A549 (cell line): ENCODE results near the gene CFAP61. TPM values are rescaled to one million over a fixed set of nuclear protein-coding genes. Genes with fewer than 3 reads are reported as not detected.

Experiments
- ATAC-seq, 2 experiments: fragments of 200-7000 bp in 1 of 2; fragments of >200 bp in 1 of 2; cut with Nextera tagmentation in 1 of 2; cut with Tn5 transposase in 1 of 2; 3 replicates each; pipeline versions ENCODE4 v1.8.0 to v1.9.1; 2018 to 2020; ENCODE audit warnings: mild to moderate bottlenecking in 1 of 2, moderate library complexity in 1 of 2
- CTCF ChIA-PET: fragments of 300-600 bp; sonication (Branson Sonifier 250); formaldehyde crosslinking; extraction: SDS; loops from one replicate; lab custom pipeline; 2021; ENCODE audit warnings: antibody characterized with exemption, inconsistent platforms; lab: Yijun Ruan, JAX
- POLR2A ChIA-PET: fragments of 350-600 bp; formaldehyde crosslinking; extraction: SDS; loops from one replicate; lab custom pipeline; 2021; ENCODE audit warnings: antibody characterized with exemption, inconsistent platforms; lab: Yijun Ruan, JAX
- DNase-seq, 2 experiments: peaks; one replicate each; pipeline versions ENCODE4 v3.0.0 to v3.0.0-alpha.2; 2011 to 2016; ENCODE audit warnings: low read depth in 1 of 2, low spot score in 1 of 2
- FAIRE-seq: peaks from 2 replicates; lab custom pipeline; 2011; peaks lifted over from hg19 to GRCh38; lab: Jason Lieb, UNC
- H3K27ac ChIP-seq, 2 experiments: fragments of >200 bp; sonication (Bioruptor Twin); formaldehyde crosslinking; 3 replicates each; pipeline ENCODE4 v1.5.1; 2016 to 2017
- H3K4me1 ChIP-seq: fragments of >200 bp; sonication (Bioruptor Twin); formaldehyde crosslinking; 3 replicates; pipeline ENCODE4 v1.6.1; 2016
- H3K4me2 ChIP-seq: fragments of >200 bp; sonication (Bioruptor Twin); formaldehyde crosslinking; 3 replicates; pipeline ENCODE4 v1.6.1; 2016
- H3K4me3 ChIP-seq: fragments of >200 bp; sonication (Bioruptor Twin); formaldehyde crosslinking; 3 replicates; pipeline ENCODE4 v1.5.1; 2016
- H3K9me3 ChIP-seq: fragments of >200 bp; sonication (Bioruptor Twin); formaldehyde crosslinking; 3 replicates; pipeline ENCODE4 v1.6.1; 2016
- CBX2 ChIP-seq: fragments of 200-600 bp; sonication (generic); IDR thresholded peaks from 2 replicates; pipeline ENCODE4 v1.6.1; 2016; ENCODE audit warnings: low read depth, mild to moderate bottlenecking, borderline replicate concordance
- EHMT2 ChIP-seq: fragments of 200-600 bp; sonication (generic); IDR thresholded peaks from 2 replicates; pipeline ENCODE4 v1.6.1; 2016; ENCODE audit warnings: antibody characterized with exemption, low read depth, mild to moderate bottlenecking, moderate library complexity
- ESRRA ChIP-seq: fragments of 150-350 bp; IDR thresholded peaks from 2 replicates; pipeline ENCODE4 v1.6.1; 2014; ENCODE audit warnings: mild to moderate bottlenecking, low read length, borderline replicate concordance
- HDAC2 ChIP-seq: fragments of 200-600 bp; sonication (generic); IDR thresholded peaks from 2 replicates; pipeline ENCODE4 v1.6.1; 2016
- HOXA7 ChIP-seq: fragments of 250-450 bp; sonication (Bioruptor Pico); IDR thresholded peaks from 2 replicates; pipeline ENCODE4 v1.5.0; 2020; ENCODE audit warnings: mild to moderate bottlenecking, moderate library complexity
- JUNB ChIP-seq: fragments of >200 bp; sonication (Bioruptor Twin); formaldehyde crosslinking; IDR thresholded peaks from 2 replicates; pipeline ENCODE4 v1.6.1; 2016
- KDM5A ChIP-seq: fragments of 200-600 bp; sonication (generic); IDR thresholded peaks from 2 replicates; pipeline ENCODE4 v1.6.1; 2016; ENCODE audit warnings: antibody characterized with exemption, mild to moderate bottlenecking
- MAZ ChIP-seq: fragments of 150-350 bp; IDR thresholded peaks from 2 replicates; pipeline ENCODE4 v1.6.1; 2014; ENCODE audit warnings: antibody characterized with exemption, low read depth, low read length, borderline replicate concordance
- NR3C1 ChIP-seq: fragments of >200 bp; sonication (Bioruptor Twin); formaldehyde crosslinking; IDR thresholded peaks from 3 replicates; pipeline ENCODE4 v1.6.1; 2017
- PHF8 ChIP-seq: fragments of 200-600 bp; sonication (generic); IDR thresholded peaks from 2 replicates; pipeline ENCODE4 v1.6.1; 2016; ENCODE audit warnings: low read depth, mild to moderate bottlenecking, antibody characterized with exemption, moderate library complexity, borderline replicate concordance
- RCOR1 ChIP-seq: fragments of 150-350 bp; IDR thresholded peaks from 2 replicates; pipeline ENCODE4 v1.6.1; 2014; ENCODE audit warnings: antibody characterized with exemption, low read length, low read depth
- SREBF2 ChIP-seq: fragments of 450-650 bp; IDR thresholded peaks from 2 replicates; pipeline ENCODE4 v1.6.1; 2014; ENCODE audit warnings: mild to moderate bottlenecking, moderate library complexity
- TFCP2L1 ChIP-seq: fragments of 250-450 bp; sonication (Bioruptor Pico); IDR thresholded peaks from 2 replicates; pipeline ENCODE4 v1.5.0; 2021; ENCODE audit warnings: mild to moderate bottlenecking
- ZFP36 ChIP-seq: fragments of 450-650 bp; IDR thresholded peaks from 2 replicates; pipeline ENCODE4 v1.6.1; 2014; ENCODE audit warnings: borderline replicate concordance; ENCODE audit not compliant: partially characterized antibody
- ZSCAN20 ChIP-seq: fragments of 250-450 bp; sonication (Bioruptor Pico); IDR thresholded peaks from 2 replicates; pipeline ENCODE4 v1.8.0; 2022; ENCODE audit warnings: mild to moderate bottlenecking, moderate library complexity
- WGBS: methylation state at CpG from one replicate; pipeline ENCODE4 v1.1.6; 2017; ENCODE audit errors: missing lambda C conversion rate; 5-methylcytosine and 5-hydroxymethylcytosine counted together
- polyA plus RNA-seq, 4 experiments: library from polyadenylated mRNA; depleted of rRNA in 3 of 4; stranded (reverse); fragments of >200 nt; fragmentation: RNase III in 1 of 4; extraction: RNeasy Plus Mini Kit Qiagen cat#74134 plus additional on column Dnase treatment in 1 of 4; gene quantifications; 2 replicates in 3 of 4; 3 replicates in 1 of 4; pipeline ENCODE4 v1.2.3, GENCODE V29; 2011 to 2017
- TF ChIP-seq, protein P1 (sequence below): IDR thresholded peaks from 2 replicates; pipeline ENCODE4 v1.6.1; 2012; ENCODE audit warnings: low read depth, borderline replicate concordance
- TF ChIP-seq, protein P2 (sequence below): fragments of 150-350 bp; IDR thresholded peaks from 2 replicates; pipeline ENCODE4 v1.6.1; 2014; ENCODE audit warnings: low read depth, mild to moderate bottlenecking, low read length
- TF ChIP-seq, protein P3 (sequence below): fragments of 200-600 bp; sonication (generic); IDR thresholded peaks from 2 replicates; pipeline ENCODE4 v1.6.1; 2016; ENCODE audit warnings: antibody characterized with exemption, mild to moderate bottlenecking, moderate library complexity
- TF ChIP-seq, protein P4 (sequence below): fragments of 250-450 bp; sonication (Bioruptor Pico); IDR thresholded peaks from 2 replicates; pipeline ENCODE4 v1.5.0; 2021; ENCODE audit warnings: mild to moderate bottlenecking, moderate library complexity, borderline replicate concordance

CFAP61 gene
- polyA plus RNA-seq, 2 of the 4 experiments (the other 2 are of a cell fraction): 0.39 to 0.70 TPM

DNA sequence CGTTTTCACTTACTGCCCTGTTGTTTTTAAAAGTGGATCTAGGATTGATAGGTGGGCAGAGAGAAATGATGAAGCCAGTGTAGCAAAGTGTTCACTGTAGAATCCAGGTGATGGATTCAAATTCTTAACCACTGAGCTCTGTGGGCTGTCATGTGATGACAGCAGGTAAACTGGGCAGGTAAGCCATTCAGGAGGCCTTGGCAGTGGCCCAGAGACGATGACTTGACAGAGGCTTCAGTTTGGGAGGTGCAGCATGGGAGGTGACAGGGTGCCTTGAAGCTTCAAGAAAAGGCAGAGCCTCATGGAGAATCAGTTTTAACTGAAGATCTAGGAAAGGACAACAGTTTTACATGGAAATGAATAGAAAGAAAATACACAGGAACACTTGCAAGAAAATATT, 33.2 kb upstream of the CFAP61 start:
- no peak overlapping the region for H3K4me3 ChIP-seq
- peak overlapping the region in 1 of 2 experiments; percentile 94; a peak in 2 of 6 replicates for H3K27ac ChIP-seq
- ATAC-seq: no peak
- no peak for DNase-seq
- FAIRE-seq: no peak
- 57% methylated on average over 2 of the region's 2 CpGs for WGBS
- TF ChIP-seq, protein P1, sequence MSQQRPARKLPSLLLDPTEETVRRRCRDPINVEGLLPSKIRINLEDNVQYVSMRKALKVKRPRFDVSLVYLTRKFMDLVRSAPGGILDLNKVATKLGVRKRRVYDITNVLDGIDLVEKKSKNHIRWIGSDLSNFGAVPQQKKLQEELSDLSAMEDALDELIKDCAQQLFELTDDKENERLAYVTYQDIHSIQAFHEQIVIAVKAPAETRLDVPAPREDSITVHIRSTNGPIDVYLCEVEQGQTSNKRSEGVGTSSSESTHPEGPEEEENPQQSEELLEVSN: no peak
- TF ChIP-seq KDM5A: no peak
- no peak for TF ChIP-seq HDAC2
- no peak for TF ChIP-seq PHF8
- no peak for TF ChIP-seq RCOR1
- TF ChIP-seq CBX2: no peak
- no peak for TF ChIP-seq JUNB
- TF ChIP-seq, protein P2, sequence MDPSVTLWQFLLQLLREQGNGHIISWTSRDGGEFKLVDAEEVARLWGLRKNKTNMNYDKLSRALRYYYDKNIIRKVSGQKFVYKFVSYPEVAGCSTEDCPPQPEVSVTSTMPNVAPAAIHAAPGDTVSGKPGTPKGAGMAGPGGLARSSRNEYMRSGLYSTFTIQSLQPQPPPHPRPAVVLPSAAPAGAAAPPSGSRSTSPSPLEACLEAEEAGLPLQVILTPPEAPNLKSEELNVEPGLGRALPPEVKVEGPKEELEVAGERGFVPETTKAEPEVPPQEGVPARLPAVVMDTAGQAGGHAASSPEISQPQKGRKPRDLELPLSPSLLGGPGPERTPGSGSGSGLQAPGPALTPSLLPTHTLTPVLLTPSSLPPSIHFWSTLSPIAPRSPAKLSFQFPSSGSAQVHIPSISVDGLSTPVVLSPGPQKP: no peak
- TF ChIP-seq, protein P3, sequence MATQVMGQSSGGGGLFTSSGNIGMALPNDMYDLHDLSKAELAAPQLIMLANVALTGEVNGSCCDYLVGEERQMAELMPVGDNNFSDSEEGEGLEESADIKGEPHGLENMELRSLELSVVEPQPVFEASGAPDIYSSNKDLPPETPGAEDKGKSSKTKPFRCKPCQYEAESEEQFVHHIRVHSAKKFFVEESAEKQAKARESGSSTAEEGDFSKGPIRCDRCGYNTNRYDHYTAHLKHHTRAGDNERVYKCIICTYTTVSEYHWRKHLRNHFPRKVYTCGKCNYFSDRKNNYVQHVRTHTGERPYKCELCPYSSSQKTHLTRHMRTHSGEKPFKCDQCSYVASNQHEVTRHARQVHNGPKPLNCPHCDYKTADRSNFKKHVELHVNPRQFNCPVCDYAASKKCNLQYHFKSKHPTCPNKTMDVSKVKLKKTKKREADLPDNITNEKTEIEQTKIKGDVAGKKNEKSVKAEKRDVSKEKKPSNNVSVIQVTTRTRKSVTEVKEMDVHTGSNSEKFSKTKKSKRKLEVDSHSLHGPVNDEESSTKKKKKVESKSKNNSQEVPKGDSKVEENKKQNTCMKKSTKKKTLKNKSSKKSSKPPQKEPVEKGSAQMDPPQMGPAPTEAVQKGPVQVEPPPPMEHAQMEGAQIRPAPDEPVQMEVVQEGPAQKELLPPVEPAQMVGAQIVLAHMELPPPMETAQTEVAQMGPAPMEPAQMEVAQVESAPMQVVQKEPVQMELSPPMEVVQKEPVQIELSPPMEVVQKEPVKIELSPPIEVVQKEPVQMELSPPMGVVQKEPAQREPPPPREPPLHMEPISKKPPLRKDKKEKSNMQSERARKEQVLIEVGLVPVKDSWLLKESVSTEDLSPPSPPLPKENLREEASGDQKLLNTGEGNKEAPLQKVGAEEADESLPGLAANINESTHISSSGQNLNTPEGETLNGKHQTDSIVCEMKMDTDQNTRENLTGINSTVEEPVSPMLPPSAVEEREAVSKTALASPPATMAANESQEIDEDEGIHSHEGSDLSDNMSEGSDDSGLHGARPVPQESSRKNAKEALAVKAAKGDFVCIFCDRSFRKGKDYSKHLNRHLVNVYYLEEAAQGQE: no peak
- no peak for TF ChIP-seq TFCP2L1 (CRISPR knock-in tag)
- no peak for TF ChIP-seq MAZ
- TF ChIP-seq HOXA7 (CRISPR knock-in tag): no peak
- TF ChIP-seq ZSCAN20 (CRISPR knock-in tag): no peak
- no peak for TF ChIP-seq ESRRA
- TF ChIP-seq EHMT2: no peak
- TF ChIP-seq, protein P4, sequence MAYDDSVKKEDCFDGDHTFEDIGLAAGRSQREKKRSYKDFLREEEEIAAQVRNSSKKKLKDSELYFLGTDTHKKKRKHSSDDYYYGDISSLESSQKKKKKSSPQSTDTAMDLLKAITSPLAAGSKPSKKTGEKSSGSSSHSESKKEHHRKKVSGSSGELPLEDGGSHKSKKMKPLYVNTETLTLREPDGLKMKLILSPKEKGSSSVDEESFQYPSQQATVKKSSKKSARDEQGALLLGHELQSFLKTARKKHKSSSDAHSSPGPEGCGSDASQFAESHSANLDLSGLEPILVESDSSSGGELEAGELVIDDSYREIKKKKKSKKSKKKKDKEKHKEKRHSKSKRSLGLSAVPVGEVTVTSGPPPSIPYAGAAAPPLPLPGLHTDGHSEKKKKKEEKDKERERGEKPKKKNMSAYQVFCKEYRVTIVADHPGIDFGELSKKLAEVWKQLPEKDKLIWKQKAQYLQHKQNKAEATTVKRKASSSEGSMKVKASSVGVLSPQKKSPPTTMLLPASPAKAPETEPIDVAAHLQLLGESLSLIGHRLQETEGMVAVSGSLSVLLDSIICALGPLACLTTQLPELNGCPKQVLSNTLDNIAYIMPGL (CRISPR knock-in tag): no peak
- TF ChIP-seq SREBF2: no peak
- TF ChIP-seq NR3C1: no peak
- TF ChIP-seq, all 56 proteins: peak for 0
- Histone ChIP-seq H3K9me3 (no peaks in the 10 kb centered on the region), H3K4me2 (peak overlapping the region; percentile 97), H3K4me1 (peaks cover 22% of the 10 kb centered on the region)
- POLR2A ChIA-PET: no interaction called here
- CTCF ChIA-PET: interaction anchor here (1.7 to 3.9 kb wide), 2 partner anchors 15 kb away, joined by 5 to 27 read pairs; no protein-coding TSS in a partner anchor

DNA sequence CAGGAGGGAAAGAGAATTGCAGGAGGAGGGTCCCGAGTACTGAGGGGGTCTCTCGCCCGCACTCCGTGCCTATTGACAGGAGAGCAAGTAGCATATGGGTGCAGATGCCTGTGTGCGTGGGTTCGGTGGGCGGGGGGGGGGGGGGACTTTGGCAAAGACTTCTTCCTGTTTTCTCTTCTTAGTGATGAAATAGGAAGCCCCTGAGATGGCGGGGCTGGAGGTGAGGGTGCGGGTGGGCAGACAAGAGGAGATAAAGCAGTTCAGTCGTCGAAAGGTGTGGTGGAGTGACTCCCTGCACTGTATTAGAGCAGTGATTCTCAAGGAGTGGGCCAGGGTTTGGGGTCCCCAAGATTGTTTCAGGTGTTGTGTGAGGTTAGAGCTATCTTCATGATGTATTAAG, 31.4 kb upstream of the CFAP61 start:
- Histone ChIP-seq H3K4me1 (peaks cover 22% of the 10 kb centered on the region), H3K4me3 (no peak overlapping the region), H3K9me3 (no peaks in the 10 kb centered on the region), H3K4me2 (no peak overlapping the region), H3K27ac (no peak overlapping the region)
- no peak for FAIRE-seq
- 95% methylated on average over 9 of the region's 11 CpGs for WGBS
- POLR2A ChIA-PET: no interaction called here
- ATAC-seq: no peak
- CTCF ChIA-PET: interaction anchor here (0.5 to 1.0 kb wide), 4 partner anchors 56 to 650 kb away, joined by 3 to 4 read pairs (median 4); no protein-coding TSS in a partner anchor
- DNase-seq: no peak
- TF ChIP-seq JUNB: no peak
- no peak for TF ChIP-seq ZFP36
- TF ChIP-seq, all 56 proteins: peak for 0
